ENCODE data around the gene FTCD.

DNA sequence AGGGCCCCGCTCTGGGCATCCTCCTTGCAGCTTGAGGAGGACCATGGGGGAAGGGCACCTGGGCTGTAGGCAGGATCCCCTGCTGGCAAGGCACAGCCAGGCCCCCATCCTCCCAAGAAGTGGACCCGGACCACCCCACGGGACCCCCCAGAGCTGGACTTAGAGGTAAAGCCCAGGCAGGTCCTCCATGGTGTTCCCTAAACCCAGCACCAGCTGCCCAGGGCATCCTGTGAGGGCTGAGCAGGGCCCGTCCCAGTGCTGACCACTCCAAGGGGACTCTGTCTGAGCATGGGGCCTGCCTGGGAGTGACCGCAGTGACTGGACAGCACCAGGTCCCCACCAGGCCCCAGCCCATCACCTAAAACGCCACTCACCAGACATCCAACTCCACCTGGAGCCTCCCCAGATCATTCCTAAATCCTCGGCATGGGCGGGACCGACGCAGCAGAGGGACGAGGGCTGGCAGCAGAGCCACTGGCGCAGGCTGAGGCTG is 36.2 kb downstream of the FTCD start:
- no peak for TF ChIP-seq CTCF (IDR thresholded peaks at IDR 0.05)
- no peak for TF ChIP-seq POLR2A (IDR thresholded peaks at IDR 0.05)
